Cardiac septum (tissue), 1 donor: ENCODE measurements around the gene MAP7. TPM values are rescaled to one million over a fixed set of nuclear protein-coding genes. Genes with fewer than 3 reads are reported as not detected.
A peak's percentile ranks its signal among the peaks of the same experiment; 100 is the strongest.

ENCODE experiments used
- DNase-seq: peaks from one replicate; pipeline ENCODE4 v3.0.0-alpha.2; 2020; ENCODE audit warnings: low spot score
- intact Hi-C: fragments of 100-400 bp; cut with DNase I; formaldehyde crosslinking; loops from one replicate; pipeline ENCODE4 v1.14.0; 2022
- total RNA-seq: library from RNA; stranded (reverse); fragmentation: NEBNext Ultra II Directional; extraction: Animal tissue kit (Norgen Biotek cat#: 25700); gene quantifications from one replicate; pipeline ENCODE4 v1.2.1, GENCODE V29; 2021
- donor health status: DM: no; HTN: no; CAD: no.

Gene MAP7
- total RNA-seq, 1 donor from 2014 or later, result 1.5 TPM

DNA sequence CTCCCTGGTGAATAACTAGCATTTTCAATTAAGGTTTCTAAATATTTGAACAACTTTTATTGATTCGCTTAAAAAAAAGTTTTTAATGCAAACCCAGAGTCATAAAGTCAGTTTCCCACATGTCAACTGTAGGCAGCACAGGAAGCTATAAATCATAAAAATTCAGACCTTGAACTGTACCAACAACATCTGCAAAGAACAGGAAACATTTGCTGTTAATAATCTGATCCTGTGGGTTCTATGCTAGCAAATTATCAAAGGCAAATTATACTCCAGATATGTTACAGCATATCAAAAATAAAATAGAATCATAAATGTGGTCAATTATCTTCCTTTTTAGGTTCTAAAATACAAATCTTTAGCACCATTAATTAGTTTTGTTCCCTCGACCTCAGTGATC lies 16.6 kb upstream of the MAP7 start:
- DNase-seq, result no peak
- intact Hi-C loops, result no loop called here

GRCh38 chr6:136566007-136566487 lies 15.8 kb upstream of the MAP7 start:
- intact Hi-C loops, result no loop called here
- DNase-seq, result peak; percentile 83

DNA sequence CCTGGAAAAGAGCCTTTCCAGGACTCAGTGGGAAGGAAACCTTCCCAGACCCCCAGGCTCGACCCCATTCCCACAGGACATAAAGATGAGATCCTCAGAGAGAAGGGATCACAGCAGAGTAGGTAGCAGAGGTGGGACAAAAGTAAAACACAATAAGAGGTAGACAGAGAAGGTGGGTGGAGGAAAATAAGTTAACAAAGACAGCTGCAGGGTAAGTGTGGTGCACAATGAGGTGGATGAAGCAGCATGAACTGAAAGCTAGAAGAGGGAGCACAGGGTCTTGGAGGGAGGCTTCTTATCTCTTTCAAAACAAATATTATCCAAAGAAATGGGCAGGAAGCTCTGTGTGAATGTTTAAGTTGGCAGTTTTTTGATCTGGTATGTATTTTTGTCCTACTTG lies 14.0 kb upstream of the MAP7 start:
- intact Hi-C loops, result no loop called here
- no peak for DNase-seq

DNA sequence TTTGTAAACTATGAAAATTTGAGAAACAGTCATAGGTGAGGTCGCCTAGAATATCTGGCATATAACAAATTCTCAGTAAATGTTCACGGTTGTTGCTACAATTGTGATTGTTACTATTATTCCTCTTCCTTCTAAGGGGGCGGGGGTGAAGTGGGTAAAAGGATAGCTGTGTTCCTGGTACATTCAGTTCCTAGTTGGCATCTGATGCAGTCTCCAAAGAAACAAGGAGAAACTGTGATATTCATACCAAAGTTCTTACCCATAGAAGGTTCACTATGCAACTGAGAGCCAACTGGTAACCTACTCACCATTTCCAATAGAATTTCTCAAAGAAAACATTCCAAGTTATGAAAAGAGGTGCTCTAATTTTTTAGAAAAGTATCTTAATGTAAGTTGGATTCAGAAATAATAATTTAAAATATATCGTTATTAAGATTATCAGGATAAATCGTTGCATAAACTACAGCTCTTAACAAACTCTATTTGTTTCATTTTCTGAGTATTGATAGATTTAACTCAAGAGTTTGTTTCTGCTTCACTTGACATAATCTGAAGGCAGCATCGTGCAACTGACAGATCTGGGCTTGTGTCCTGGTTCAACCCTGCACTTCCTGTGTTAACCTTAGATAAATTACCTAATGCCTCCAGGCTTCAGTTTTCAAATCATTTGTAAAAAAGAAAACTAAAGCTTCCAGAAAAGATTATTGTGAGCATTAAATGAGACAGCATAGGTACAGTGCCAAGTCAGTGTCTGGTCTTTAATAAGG lies 13.3 kb upstream of the MAP7 start:
- intact Hi-C loops, result no loop called here
- DNase-seq, result no peak

DNA sequence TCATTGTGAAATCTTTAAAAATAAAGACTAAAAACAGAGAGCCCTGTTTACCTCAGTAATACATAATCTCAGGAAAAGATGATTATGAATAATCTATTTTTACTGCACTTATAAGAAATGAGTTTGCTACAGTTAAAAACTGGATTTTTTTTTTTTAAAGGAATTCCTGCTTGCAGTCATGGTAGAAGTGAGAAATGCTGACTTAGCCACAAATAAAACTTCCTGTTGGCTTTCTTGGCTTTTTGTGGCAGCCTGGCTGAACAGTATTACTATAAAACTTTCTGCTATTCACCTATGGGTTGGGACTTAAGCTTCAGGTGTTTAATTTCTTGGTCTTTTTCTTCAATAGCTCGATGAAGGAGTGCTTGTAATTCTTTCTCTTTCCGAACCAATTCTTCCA lies 12.0 kb upstream of the MAP7 start:
- no peak for DNase-seq
- intact Hi-C loops, result no loop called here

- DNase-seq, result no peak
- intact Hi-C loops, result no loop called here
Measured at GRCh38 chr6:136553166-136553787, 3.1 kb upstream of the MAP7 start.

GRCh38 chr6:136552054-136552453 lies 1.8 kb upstream of the MAP7 start:
- no peak for DNase-seq
- intact Hi-C loops, result no loop called here

DNA sequence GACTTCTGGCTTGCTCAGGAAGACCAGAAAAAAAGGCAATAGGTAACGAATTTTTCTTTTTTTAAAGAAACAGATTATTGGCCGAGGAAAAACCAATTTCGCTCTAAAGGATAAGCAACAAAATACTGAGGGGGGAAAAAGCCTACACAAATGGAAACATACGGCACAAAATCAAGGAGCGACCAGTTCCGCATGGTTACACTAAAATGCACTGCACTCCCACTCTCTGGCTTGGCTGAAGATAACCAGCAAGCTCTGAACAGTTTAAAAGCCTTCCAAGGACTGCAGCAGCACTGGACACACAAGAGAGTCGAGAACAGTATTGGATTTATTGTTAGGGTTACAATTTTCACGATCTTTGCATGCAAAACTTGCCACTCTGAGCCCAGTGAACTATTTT lies 881 bp upstream of the MAP7 start:
- DNase-seq, result no peak
- intact Hi-C loops, result no loop called here

- intact Hi-C loops, result no loop called here
- DNase-seq, result no peak
Measured at GRCh38 chr6:136550045-136550329, 235 bp downstream of the MAP7 start.

GRCh38 chr6:136549300-136550044 lies 750 bp downstream of the MAP7 start:
- no peak for DNase-seq
- intact Hi-C loops, result no loop called here

- intact Hi-C loops, result no loop called here
Measured at GRCh38 chr6:136548582-136549299, 1.5 kb downstream of the MAP7 start.

DNA sequence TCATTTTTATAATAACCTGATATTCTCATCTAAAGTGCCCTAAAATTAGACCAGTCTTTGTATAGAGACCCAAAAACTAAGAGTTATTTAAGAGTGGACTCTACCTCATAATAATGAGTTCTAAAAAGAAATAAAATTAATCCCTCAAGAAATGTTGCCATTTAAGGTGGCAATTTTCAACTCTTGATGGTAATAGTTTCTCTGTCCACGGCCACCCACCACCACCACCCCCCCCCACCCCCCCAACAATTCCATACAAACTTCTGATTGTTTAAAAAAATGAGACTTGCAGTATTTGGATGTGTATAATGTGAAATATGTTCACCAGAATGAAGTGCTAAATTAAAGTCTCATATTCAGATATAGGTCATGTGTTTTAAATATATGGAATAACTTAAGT lies 2.4 kb downstream of the MAP7 start:
- DNase-seq, result no peak
- intact Hi-C loops, result no loop called here

More at GRCh38 chr6:136548582-136549299, 1.5 kb downstream of the MAP7 start:
- DNase-seq, result no peak

- intact Hi-C loops, result no loop called here
- no peak for DNase-seq
Measured at GRCh38 chr6:136547336-136547735, 2.9 kb downstream of the MAP7 start.

DNA sequence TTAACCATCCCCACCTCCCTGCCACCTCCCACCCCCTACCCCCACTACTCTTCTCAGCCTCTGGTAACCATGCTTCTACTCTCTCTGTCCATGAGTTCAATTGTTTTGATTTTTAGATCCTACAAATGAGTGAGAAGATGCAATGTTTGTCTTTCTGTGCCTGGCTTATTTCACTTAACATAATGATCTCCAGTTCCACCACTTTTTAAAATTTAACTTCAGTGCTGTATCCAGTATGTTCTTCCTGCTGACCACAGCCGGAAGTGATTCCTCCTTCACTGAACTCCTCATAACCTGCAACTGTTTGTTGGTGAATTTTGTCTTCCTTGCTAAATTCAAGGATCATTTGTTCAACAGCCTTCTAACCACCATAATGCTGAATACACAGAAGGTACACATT lies 3.9 kb downstream of the MAP7 start:
- intact Hi-C loops, result no loop called here
- DNase-seq, result no peak

GRCh38 chr6:136544326-136544725 lies 5.9 kb downstream of the MAP7 start:
- intact Hi-C loops, result no loop called here
- no peak for DNase-seq

- intact Hi-C loops, result no loop called here
- DNase-seq, result no peak
Measured at GRCh38 chr6:136541395-136541794, 8.8 kb downstream of the MAP7 start.

- intact Hi-C loops, result no loop called here
- no peak for DNase-seq
Measured at GRCh38 chr6:136539967-136540652, 10.1 kb downstream of the MAP7 start.

DNA sequence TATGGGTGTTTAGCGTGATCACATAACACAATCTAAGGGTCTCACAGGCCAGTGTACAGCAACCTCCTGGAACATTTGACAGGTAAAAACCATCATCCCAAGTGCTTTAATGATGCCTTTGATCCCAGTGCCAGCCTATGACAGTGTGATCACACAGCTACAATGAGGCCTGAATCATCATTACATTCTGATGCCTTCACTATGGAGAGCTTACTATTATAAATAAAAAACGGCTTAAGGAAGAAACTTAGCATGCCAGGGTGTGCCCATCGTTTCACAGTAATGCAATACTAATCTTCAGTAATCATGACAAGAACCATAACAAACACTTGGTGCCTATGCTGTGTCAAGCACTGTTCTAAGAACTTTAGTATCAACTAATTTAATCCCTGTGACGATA lies 11.4 kb downstream of the MAP7 start:
- intact Hi-C loops, result no loop called here
- no peak for DNase-seq

DNA sequence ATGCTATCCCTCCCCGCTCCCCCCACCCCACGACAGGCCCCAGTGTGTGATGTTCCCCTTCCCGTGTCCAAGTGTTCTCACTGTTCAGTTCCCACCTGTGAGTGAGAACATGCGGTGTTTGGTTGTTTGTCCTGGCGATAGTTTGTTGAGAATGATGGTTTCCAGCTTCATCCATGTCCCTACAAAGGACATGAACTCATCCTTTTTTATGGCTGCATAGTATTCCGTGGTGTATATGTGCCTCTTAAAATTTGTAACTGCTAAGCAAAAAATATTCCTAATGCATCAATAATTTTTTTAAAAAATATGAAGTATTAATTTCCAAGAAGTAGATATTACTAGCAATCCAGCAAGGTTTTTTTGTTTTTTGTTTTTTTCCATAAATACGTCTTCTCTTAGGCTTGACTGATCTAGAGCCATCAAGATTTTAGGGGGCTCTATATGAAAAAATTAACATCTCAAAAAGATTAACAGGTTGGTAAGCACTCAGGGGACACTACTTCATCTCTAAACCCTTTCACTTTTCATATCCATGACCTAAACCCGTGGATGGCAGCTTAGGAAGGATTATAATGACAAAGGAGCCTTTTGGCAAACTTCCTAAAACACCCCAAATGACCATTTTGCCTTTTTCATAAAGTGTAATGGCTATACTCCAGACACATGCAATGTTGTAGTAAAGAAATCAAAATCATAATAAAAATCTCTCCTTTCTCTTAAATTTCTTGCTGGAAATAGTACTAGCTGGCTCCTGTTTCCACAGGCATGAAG lies 14.2 kb downstream of the MAP7 start:
- intact Hi-C loops, result no loop called here
- no peak for DNase-seq
